HL-60 (cell line): Measurements from ENCODE around the gene SPATA13.

ENCODE experiments used
- DNase-seq, 2 experiments: peaks; one replicate each; pipeline ENCODE4 v3.0.0-alpha.2; 2010 to 2020; ENCODE audit warnings: low read depth in 1 of 2, low spot score in 1 of 2
- H3K27ac ChIP-seq: fragments of 250-450 bp; sonication (Bioruptor Pico); replicated peaks from 2 replicates; pipeline ENCODE4 v1.5.1; 2020; ENCODE audit warnings: mild to moderate bottlenecking, moderate library complexity
- H3K27me3 ChIP-seq: fragments of 250-450 bp; sonication (Bioruptor Pico); 2 replicates; pipeline ENCODE4 v1.5.1; 2021; ENCODE audit warnings: mild to moderate bottlenecking, moderate library complexity; ENCODE audit not compliant: insufficient read depth, poor library complexity, severe bottlenecking
- H3K4me3 ChIP-seq: replicated peaks from 2 replicates; pipeline ENCODE4 v1.5.1; 2011; ENCODE audit warnings: mild to moderate bottlenecking, control low read depth, low read length; ENCODE audit not compliant: insufficient read depth
- GABPA ChIP-seq: IDR thresholded peaks from 2 replicates; pipeline ENCODE4 v1.6.1; 2012; ENCODE audit warnings: low read depth
- POLR2AphosphoS5 ChIP-seq: IDR thresholded peaks from 2 replicates; pipeline ENCODE4 v1.6.1; 2012; ENCODE audit warnings: low read depth
- REST ChIP-seq: IDR thresholded peaks from 2 replicates; pipeline ENCODE4 v1.6.1; 2012; ENCODE audit warnings: low read depth; ENCODE audit not compliant: insufficient replicate concordance
- SPI1 ChIP-seq: IDR thresholded peaks from 2 replicates; pipeline ENCODE4 v1.6.1; 2012; ENCODE audit warnings: low read depth, mild to moderate bottlenecking, borderline replicate concordance
- TF ChIP-seq, protein P1 (sequence below): IDR thresholded peaks from one replicate; pipeline ENCODE4 v1.5.1; 2011; ENCODE audit warnings: low read length, control low read depth, inconsistent platforms; ENCODE audit not compliant: insufficient read depth

Gene SPATA13

DNA sequence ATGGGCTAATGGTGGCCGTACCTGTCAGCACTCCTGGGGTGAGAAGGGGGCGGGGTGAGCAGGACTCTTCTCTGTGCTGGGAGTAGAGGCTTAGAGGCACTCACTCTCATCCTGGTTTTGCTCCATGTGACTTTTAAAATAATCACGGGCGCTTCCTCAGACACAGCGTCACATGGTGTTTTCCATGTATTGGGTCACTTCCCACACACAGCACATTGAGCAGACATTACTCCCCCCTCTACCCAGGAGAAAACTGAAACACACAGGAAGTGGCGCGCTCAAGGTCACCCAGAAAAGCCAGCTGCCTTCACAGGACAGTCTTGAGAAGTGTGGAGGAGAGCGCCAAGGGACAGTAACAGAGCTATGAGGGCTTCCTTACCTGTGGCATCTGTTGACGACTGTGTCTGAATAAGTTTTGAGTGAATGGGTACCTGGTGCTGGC is 23.2 kb downstream of the SPATA13 start:
- Histone ChIP-seq H3K4me3 (no peak overlapping the region), H3K27ac (no peak overlapping the region), H3K27me3 (no peaks in the 10 kb centered on the region)
- no peak for DNase-seq
- no peak for TF ChIP-seq REST
- no peak for TF ChIP-seq SPI1
- TF ChIP-seq POLR2AphosphoS5 = no peak
- TF ChIP-seq GABPA = no peak
- TF ChIP-seq, protein P1, sequence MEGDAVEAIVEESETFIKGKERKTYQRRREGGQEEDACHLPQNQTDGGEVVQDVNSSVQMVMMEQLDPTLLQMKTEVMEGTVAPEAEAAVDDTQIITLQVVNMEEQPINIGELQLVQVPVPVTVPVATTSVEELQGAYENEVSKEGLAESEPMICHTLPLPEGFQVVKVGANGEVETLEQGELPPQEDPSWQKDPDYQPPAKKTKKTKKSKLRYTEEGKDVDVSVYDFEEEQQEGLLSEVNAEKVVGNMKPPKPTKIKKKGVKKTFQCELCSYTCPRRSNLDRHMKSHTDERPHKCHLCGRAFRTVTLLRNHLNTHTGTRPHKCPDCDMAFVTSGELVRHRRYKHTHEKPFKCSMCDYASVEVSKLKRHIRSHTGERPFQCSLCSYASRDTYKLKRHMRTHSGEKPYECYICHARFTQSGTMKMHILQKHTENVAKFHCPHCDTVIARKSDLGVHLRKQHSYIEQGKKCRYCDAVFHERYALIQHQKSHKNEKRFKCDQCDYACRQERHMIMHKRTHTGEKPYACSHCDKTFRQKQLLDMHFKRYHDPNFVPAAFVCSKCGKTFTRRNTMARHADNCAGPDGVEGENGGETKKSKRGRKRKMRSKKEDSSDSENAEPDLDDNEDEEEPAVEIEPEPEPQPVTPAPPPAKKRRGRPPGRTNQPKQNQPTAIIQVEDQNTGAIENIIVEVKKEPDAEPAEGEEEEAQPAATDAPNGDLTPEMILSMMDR = no peak

GRCh38 chr13:24184265-24184841 is 23.8 kb downstream of the SPATA13 start:
- TF ChIP-seq, protein P1 = no peak
- TF ChIP-seq GABPA = no peak
- no peak for TF ChIP-seq POLR2AphosphoS5
- TF ChIP-seq REST = no peak
- TF ChIP-seq SPI1 = no peak
- Histone ChIP-seq H3K27ac (no peak overlapping the region), H3K27me3 (no peaks in the 10 kb centered on the region), H3K4me3 (no peak overlapping the region)
- DNase-seq = no peak

GRCh38 chr13:24184882-24185281 is 24.4 kb downstream of the SPATA13 start:
- DNase-seq = no peak
- no peak overlapping the region for H3K27ac ChIP-seq
- H3K4me3 ChIP-seq = no peak overlapping the region
- TF ChIP-seq REST (no peak), SPI1 (no peak), GABPA (no peak), POLR2AphosphoS5 (no peak)
- TF ChIP-seq, protein P1 = no peak
- no peaks in the 10 kb centered on the region for H3K27me3 ChIP-seq
